K562 (cell line): ENCODE data around the gene PGS1. TPM values are rescaled to one million over a fixed set of nuclear protein-coding genes. Genes with fewer than 3 reads are reported as not detected.
A peak's percentile ranks its signal among the peaks of the same experiment; 100 is the strongest.

Source experiments
- AFF4 ChIP-seq: sonication (generic); formaldehyde crosslinking; IDR thresholded peaks from 2 replicates; pipeline ENCODE4 v1.8.0; 2023; ENCODE audit warnings: mild to moderate bottlenecking, missing genetic modification reagents
- CBFA2T2 ChIP-seq: fragments of 450-650 bp; conservative IDR thresholded peaks from 2 replicates; pipeline ENCODE4 v1.6.1; 2017; ENCODE audit warnings: mild to moderate bottlenecking
- E4F1 ChIP-seq: fragments of 250-450 bp; sonication (Bioruptor Pico); IDR thresholded peaks from 2 replicates; pipeline ENCODE4 v1.5.0; 2021; ENCODE audit warnings: mild to moderate bottlenecking, borderline replicate concordance
- EZH2 ChIP-seq: IDR thresholded peaks from 2 replicates; pipeline ENCODE4 v1.6.1; 2012; ENCODE audit warnings: low read depth, mild to moderate bottlenecking, inconsistent platforms, low read length, borderline replicate concordance
- L3MBTL2 ChIP-seq: fragments of 450-650 bp; IDR thresholded peaks from 2 replicates; pipeline ENCODE4 v1.6.1; 2016; ENCODE audit warnings: mild to moderate bottlenecking, moderate library complexity
- MAZ ChIP-seq, 2 experiments: fragments of 450-650 bp in 1 of 2; sonication (generic) in 1 of 2; formaldehyde crosslinking; IDR thresholded peaks in 1 of 2; conservative IDR thresholded peaks in 1 of 2; 2 replicates each; pipeline versions ENCODE4 v1.4.0 to v1.5.0; 2020; ENCODE audit warnings: mild to moderate bottlenecking in 1 of 2, missing genetic modification reagents in 1 of 2
- MTA1 ChIP-seq: fragments of 450-650 bp; IDR thresholded peaks from 2 replicates; pipeline ENCODE4 v1.6.1; 2017; ENCODE audit warnings: borderline replicate concordance
- MTA3 ChIP-seq: fragments of 450-650 bp; formaldehyde crosslinking; IDR thresholded peaks from 2 replicates; pipeline ENCODE4 v1.6.1; 2017; ENCODE audit warnings: mild to moderate bottlenecking, borderline replicate concordance
- MYNN ChIP-seq, 2 experiments: sonication (generic); formaldehyde crosslinking in 1 of 2; IDR thresholded peaks; 2 replicates each; pipeline versions ENCODE4 v1.5.0 to v1.6.1; 2016 to 2020; ENCODE audit warnings: antibody characterized with exemption in 1 of 2, missing genetic modification reagents in 1 of 2
- PPARD ChIP-seq: fragments of 250-450 bp; sonication (Bioruptor Pico); IDR thresholded peaks from 2 replicates; pipeline ENCODE4 v1.8.0; 2022; ENCODE audit warnings: inconsistent platforms, mild to moderate bottlenecking, moderate library complexity
- RCOR1 ChIP-seq, 2 experiments: IDR thresholded peaks; 2 replicates each; pipeline ENCODE4 v1.6.1; 2012; ENCODE audit warnings: low read depth in 2 of 2, low read length in 2 of 2, borderline replicate concordance in 1 of 2, improper control_type of control experiment in 1 of 2
- RUNX1 ChIP-seq: sonication (generic); IDR thresholded peaks from 2 replicates; pipeline ENCODE4 v1.6.1; 2016; ENCODE audit warnings: antibody characterized with exemption, low read depth
- SOX6 ChIP-seq: fragments of 450-650 bp; IDR thresholded peaks from 2 replicates; pipeline ENCODE4 v1.6.1; 2014; ENCODE audit warnings: mild to moderate bottlenecking
- SPI1 ChIP-seq: IDR thresholded peaks from 2 replicates; pipeline ENCODE4 v1.6.1; 2011; ENCODE audit warnings: low read depth, low read length, control low read depth, borderline replicate concordance
- SRSF3 ChIP-seq: fragments of 200-400 bp; formaldehyde crosslinking; IDR thresholded peaks from 2 replicates; pipeline ENCODE4 v1.6.1; 2016; ENCODE audit warnings: mild to moderate bottlenecking, low read length, moderate library complexity; ENCODE audit not compliant: insufficient read depth
- TAF7 ChIP-seq: fragments of 450-650 bp; IDR thresholded peaks from 2 replicates; pipeline ENCODE4 v1.6.1; 2016; ENCODE audit warnings: missing genetic modification characterization, missing compliant biosample characterization
- TSHZ1 ChIP-seq: fragments of 250-450 bp; sonication (Bioruptor Pico); IDR thresholded peaks from 2 replicates; pipeline ENCODE4 v1.4.0; 2020; ENCODE audit warnings: mild to moderate bottlenecking, moderate library complexity
- polyA plus RNA-seq, 8 experiments: library from polyadenylated mRNA; depleted of rRNA in 4 of 8; stranded (reverse) in 5 of 8; unstranded in 3 of 8; fragments of >200 nt; fragmentation: Nextera tagmentation in 2 of 8; fragmentation: Illumina TruSeq in 1 of 8; extraction: Ambion mirVana in 2 of 8; extraction: Trizol in 1 of 8; gene quantifications; 2 replicates each; pipeline versions ENCODE4 v1.2.1 to v1.2.3, GENCODE V29; 2011 to 2014; ENCODE audit warnings: inconsistent platforms in 1 of 8, missing spikeins in 1 of 8
- total RNA-seq, 7 experiments: library from RNA; depleted of rRNA in 6 of 7; stranded (reverse); fragments of >200 nt in 6 of 7; fragmentation: Illumina TruSeq in 2 of 7; extraction: Trizol in 2 of 7; gene quantifications; 2 replicates each; pipeline versions ENCODE4 v1.2.1 to v1.2.3, GENCODE V29; 2011 to 2021; ENCODE audit warnings: low replicate concordance in 1 of 7

The PGS1 gene
- total and polyA plus RNA-seq, 9 of the 15 experiments (the other 6 are each of a cell fraction or from before 2014, with no cell fraction given): 1.3 to 39.4 (median 22.3) TPM

GRCh38 chr17:78360371-78361224 is 17.9 kb upstream of the PGS1 start (continued):
- no peak for TF ChIP-seq TSHZ1 (CRISPR knock-in tag)
- no peak for TF ChIP-seq RUNX1
- TF ChIP-seq E4F1 (CRISPR knock-in tag): no peak
- TF ChIP-seq SOX6: 0 out of 2 replicates have a peak, but pooled peaks have one; percentile 14
- peak in 1 of 2 experiments; percentile 78; a peak in 2 of 4 replicates for TF ChIP-seq RCOR1 (IDR thresholded peaks at IDR 0.05; ENCODE audit: borderline replicate concordance in 1 of 2, low read depth in 2 of 2, low read length in 2 of 2)
- TF ChIP-seq CBFA2T2: no peak
- no peak for TF ChIP-seq PPARD (CRISPR knock-in tag)
- TF ChIP-seq SPI1: 0 out of 2 replicates have a peak, but pooled peaks have one; percentile 46
- TF ChIP-seq MYNN (IDR thresholded peaks at IDR 0.05): 0 out of 2 replicates have a peak, but pooled peaks have one; percentile 23
- no peak for TF ChIP-seq MYNN (CRISPR knock-in tag; IDR thresholded peaks at IDR 0.05)
- no peak for TF ChIP-seq SRSF3
- TF ChIP-seq MTA1: no peak; the same call in 1 of the 2 replicates
- TF ChIP-seq TAF7 (tag): no peak
- TF ChIP-seq AFF4: 0 out of 2 replicates have a peak, but pooled peaks have one; percentile 43
- TF ChIP-seq MAZ (CRISPR knock-in tag; conservative IDR thresholded peaks at IDR 0.05 in 1 of 2, IDR thresholded peaks at IDR 0.05 in 1 of 2): peak; percentile 89 to 93
- TF ChIP-seq L3MBTL2: peak; percentile 30
- TF ChIP-seq EZH2: no peak
- peak; percentile 79 for TF ChIP-seq MTA3
